Inflammatory macrophage treated with lipopolysaccharide for 1 hour (primary cell): Measurements from ENCODE around the gene PDE4D.

ENCODE experiments used
- DNase-seq, 2 donors: peaks; one replicate each; pipeline ENCODE4 v3.0.0-alpha.2; 2020 to 2022

Gene PDE4D

DNA sequence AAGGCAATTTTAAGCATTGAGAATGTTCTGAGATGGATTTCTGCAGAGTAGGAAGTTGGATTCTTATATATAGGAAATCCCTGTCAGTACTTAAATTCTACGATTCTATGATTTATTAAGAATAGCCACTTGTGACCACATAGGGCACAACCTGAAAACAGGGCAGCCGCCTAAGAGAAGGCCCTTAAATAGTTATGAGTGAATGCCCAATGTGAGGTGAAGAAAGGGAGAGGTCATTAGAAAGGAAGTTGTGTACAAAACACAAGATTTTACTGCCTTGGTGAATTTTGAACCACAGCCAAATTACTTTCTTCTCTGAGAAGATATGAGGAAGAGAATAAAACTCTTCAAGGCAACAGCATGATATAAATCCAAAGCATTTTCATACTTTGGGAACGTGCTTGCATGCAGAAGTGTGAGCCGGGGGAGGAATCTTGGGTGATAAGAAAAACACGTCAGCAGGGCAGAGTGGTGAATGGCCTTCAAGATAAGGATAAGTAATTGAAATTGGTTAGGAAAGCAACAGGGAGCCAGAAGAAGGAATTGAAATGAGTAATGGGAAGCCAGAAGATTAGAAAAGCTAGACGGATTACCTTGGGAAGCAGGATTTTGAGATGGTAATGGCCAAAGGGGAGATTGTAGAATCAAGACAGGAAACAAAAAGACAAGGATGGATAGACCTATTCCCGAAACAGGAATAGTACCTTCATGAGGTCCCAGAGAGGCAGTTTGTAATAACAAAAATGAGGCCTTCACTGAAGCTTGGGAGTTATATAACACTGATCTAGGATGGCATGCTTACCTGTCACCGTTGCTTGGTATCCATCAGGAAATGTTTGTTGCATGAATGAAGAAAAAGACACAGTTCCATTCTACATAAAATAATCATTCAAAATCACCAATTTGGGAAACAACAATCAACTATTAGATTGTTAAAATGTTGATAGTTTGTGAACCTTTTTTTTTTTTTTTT, 244.3 kb downstream of the PDE4D start:
- no peak for DNase-seq

DNA sequence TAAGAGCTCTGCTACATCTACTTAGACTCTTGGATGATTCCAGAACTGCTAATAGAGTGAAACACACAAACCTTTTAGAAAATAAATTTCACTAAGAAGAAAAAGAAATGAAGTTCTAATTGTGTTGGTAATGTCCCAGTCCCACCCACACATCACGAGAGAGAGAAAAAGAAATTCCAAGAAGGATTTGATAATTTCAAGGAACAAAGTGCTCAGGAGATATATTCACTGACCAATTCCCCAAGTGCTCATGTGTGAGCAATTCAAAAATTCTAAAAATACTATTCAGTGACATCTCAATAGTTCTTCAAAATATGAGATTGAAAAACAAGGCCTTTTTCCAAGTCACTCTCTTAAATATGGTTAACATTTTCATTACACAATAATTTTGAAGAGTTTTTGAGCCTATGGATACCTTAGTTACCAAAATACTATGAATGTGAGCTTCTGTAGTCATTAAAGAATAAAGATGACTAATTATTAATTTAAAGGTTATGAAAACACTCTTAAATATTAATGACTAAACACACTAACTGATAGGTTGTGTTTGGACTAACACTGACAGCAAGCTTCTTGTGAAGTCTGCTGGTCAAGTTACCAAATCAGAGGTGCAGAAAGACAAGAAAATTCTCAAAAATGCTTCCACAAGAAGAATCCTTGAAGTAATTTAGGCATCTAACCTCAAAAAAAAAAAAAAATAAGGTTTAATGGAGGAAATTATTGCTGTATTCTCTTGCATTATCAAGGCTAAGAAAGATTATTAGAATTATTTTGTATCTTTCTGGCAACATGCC, 245.3 kb downstream of the PDE4D start:
- no peak for DNase-seq

DNA sequence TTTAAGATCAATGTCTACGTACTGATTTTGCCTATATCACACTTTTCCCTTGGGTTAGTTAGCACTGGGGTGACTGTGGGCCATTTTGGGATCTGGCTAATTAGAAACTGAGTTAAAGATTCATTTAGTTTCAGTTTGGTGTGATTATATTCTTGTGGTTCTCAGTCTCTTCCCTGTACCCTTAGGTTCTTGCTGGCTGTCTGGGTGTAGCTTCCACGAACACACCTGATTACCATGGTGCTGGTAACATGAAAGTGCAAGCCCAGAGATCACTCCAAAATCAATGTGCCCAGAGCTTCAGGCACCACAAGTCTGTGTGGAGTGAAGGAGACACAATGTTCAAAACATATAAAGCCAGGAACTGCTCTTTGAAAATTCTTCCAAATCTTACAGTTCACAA, 248.1 kb downstream of the PDE4D start:
- DNase-seq, result no peak

DNA sequence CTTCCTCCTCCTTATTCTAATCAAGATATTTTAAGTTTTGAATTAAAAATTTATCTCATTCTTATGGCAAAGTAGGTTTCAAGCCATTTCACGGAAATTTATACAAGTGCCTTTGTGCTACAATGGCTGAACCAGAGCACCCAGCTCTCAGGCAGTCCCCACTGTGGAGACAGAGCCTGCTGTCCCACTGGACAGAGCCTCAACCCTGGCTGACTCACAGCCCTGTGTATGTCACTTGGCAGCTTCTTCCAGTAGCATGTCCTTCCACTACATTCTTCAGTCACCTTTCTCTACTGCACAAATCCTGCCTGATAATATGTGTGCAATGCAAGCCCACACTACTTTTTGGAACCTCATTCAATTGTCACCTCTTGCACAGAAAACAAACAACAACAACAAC, 253.1 kb downstream of the PDE4D start:
- DNase-seq, result no peak

- no peak for DNase-seq
Observed at GRCh38 chr5:59637884-59638580, 255.5 kb downstream of the PDE4D start.

DNA sequence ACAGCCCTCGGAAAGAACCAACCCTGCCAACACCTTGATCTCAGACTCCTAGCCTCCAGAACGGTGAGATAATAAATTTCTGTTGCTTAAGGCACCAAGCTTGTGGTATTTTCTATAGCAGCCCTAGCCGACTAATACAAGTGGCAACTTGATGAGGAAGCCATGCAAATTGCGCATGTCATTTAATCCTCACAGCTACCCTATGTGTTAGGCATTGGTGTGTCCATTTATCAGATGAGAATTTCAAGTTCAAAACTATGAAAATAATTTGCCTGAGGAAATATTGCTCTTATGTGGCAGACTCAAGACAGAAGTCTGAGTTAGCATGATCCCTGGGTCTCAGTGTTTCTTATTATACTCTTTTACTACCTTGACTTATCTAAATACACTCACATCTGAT, 264.0 kb downstream of the PDE4D start:
- no peak for DNase-seq

DNA sequence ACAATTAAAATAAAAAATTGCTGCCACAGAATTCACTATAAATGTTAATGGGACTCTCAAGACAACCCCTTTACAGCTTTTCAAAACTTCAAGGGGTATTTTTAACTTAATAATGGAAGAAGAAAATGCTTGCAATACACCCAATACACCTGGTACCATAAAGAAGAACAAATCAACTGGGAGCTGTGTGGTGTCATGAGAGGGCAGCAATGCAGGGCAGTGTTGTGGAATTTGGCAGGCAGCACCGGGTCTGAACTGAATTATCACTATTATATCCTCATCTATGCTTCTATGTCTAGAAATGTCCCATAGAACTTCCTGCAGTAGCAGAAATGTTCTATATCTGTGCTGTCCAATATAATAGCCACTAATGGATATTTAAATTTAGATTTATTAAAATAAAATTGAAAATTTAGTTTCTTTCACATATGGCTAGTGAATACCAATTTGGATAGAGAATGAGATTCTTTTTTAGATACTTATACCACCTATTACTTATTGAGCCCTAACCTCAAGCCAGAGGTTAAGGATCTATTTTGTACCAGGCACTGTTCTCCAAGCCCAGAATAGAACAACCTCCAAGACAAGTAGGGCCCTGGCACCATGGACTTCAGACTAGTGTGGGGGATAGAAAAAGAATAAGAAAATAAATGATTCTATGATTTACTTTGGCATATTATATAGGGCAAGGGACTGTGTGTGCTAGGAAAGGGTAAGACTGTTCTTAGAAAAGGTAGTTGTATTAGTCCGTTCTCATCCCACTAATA, 265.3 kb downstream of the PDE4D start:
- no peak for DNase-seq

DNA sequence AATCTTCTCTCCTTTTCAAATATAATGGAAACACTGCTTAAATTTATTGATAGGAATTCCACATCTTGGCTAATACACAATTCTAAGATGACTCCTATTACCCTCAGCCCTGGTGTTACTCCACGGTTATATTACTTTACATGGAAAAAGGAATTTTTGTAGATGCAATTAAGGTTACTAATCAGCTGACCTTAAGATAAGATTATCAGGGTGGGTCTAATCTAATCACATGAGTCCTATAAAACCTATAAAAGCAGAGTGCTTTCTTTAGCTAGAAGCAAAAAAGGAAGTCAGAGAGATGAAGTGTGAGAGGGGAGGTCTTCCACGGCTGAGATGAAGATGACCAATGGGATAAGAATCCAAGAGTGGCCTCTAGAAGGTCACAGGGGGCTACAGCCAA, 268.6 kb downstream of the PDE4D start:
- DNase-seq, result no peak

DNA sequence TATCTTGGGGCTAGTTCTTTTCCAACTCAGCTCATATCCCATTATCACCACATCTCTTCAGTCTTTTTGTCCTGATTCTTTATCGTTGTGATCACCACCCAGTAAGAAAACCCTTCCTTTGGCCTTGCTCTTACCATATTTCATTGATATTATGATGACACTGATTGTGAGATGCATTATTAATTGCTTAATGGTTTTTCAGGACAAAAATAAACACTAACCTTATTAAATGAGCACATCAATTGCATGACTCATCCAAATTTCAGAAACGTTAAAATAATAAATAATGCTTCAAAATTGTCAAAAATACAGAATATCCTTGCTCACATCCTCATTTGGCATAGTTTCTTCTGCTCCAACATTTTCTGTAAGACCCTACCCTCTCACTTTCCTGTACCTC, 270.7 kb downstream of the PDE4D start:
- no peak for DNase-seq

DNA sequence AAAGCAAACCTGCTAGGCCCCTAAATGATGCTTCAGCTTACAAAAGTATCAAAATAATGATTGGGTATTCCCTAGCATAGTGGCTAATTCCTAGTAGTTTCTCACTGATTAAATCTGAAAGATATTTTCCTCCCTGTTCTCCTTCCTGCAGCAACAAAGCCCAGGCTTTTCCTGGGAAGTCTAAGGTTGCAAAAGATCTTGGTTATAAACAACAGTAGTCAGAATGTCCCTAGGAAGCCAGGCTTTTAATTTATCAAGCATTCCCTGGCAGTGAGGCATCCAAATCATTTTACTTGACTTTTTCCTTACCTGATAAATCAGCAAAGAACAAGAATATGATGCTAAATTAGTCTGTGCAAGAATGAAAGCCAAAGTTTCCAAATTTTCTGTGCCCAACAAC, 272.0 kb downstream of the PDE4D start:
- no peak for DNase-seq

DNA sequence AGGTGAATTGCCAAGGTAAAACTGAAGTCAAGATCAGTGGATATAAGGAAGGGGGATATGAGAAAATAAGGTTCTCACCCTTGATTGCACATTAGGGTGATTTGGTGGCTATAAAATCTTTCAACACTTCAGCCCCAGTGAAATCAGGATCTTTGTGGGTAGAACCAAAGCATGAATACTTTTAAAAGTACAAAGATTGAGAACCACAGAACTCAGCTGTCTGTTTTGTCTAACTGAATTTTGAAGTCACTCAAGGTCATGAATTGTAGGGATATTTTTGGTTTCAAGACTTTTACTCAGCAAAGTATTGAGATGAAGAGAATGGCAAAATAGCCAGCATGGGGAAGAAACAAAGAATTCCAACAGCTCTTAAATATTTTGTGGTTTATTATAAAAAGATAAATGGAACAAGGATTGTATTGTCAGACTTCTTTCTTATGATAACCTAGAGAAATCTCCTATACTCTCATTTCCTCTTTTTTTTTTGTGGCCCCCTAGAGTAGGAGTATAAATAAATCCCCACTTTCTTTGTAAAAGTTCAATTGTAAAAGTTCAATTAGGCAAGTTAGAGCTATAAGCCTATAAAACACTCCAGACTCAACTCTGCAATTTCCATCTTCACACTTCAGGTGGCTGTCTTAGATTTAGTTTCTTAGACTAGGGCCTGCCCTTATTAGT, 272.9 kb downstream of the PDE4D start:
- DNase-seq, result no peak

DNA sequence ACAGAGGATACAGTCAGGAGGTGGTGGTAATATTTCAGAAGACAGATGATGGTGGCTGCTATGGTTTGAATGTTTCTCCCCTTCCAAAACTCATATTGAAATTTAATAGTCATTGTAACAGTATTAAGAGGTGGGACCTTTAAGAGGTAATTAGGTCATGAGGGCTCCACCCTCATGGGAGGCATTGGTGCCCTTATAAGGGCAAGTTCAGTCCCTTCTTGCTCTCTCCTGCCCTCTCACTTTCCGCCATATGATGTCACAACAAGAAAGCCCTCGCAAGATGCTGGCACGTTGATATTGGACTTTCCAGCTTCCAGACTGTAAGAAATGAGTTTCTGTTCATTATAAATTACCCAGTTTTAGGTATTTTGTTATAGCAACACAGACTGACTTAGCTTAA, 274.9 kb downstream of the PDE4D start:
- no peak for DNase-seq

- no peak for DNase-seq
Observed at GRCh38 chr5:59617186-59617771, 276.2 kb downstream of the PDE4D start.

DNA sequence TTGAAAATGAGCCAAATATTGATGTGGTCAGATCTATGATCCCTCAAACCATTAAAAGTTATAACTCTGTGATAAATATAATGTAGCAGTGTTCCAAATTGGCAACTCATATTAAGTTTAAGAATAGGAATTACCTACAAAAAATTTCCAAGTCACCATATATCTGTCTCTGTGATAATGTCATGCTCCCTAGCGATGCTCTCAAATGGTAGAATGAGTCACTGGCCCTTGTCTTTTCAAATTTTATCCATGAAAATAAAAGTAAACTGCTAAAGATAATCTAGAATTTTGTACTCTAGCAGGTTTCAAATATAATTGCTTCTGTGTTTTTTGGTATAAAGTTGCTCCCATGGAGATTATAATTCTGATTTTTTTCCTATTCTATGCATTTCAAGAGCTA, 277.1 kb downstream of the PDE4D start:
- DNase-seq, result no peak

DNA sequence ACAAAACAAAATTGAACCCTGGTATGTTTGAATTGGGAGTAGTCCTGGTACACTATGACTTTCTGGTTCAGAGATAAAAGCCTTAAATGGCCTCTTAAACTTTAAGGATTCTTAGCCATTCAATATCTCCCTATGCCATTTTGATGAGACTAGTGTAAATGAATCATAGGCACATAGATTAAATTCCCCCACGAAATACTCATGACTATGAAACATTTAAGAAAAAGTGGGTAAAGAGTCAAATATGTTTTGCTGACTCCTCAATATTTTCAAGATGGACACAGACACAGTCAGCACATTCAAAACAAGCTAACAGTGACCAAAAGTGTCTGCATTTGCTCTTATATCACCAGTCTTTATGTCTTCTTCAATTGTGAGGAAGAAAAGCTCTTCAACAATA, 278.3 kb downstream of the PDE4D start:
- DNase-seq, result no peak

GRCh38 chr5:59609501-59610265, 283.8 kb downstream of the PDE4D start:
- no peak for DNase-seq

- no peak for DNase-seq
Observed at GRCh38 chr5:59608745-59609144, 284.8 kb downstream of the PDE4D start.

DNA sequence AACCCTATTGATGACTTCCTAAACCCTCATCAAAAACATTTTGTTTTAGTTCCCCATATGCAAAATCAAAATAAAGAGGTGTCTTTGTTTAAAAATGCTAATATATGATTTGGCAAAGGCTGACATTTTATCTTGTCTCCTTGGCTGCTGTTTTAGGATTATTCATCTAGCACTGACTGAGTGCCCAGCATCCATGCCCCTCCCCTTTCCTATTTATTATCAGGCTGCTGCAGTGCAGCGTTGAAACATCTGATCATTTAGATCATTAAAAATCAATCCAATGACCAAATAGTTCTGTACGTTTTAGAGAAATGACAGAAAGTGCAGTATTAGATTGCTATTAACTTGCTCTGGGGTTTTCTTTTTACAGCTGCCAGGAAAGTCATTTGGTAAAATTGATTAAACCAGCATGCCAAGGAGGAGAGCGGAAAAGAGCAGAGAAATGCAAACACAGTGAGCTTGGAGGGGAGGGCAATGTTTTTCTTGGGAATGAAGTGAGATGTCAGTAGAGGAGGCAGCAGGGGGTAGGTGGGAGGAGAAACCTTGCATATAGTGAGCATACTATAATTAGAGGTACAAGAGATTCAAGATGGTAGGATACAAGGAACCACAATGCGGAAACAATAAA, 286.3 kb downstream of the PDE4D start:
- no peak for DNase-seq

DNA sequence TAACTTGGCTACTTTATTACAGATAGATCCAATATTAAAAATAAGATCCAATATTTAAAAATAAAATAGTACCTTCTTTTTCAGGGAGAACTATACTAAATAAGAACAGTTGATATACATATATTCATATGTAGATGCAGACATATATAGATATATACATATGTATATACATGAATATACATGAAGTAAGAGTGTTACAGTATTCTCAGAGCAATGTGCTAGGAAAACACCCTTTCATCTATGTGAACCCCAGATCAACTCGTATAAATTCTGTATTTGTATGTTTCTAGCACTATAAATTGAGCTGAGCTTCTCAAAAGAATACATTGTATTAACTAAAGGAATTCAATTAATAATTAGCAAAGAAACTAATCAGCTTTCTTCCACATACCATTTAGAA, 287.6 kb downstream of the PDE4D start:
- DNase-seq, result no peak

DNA sequence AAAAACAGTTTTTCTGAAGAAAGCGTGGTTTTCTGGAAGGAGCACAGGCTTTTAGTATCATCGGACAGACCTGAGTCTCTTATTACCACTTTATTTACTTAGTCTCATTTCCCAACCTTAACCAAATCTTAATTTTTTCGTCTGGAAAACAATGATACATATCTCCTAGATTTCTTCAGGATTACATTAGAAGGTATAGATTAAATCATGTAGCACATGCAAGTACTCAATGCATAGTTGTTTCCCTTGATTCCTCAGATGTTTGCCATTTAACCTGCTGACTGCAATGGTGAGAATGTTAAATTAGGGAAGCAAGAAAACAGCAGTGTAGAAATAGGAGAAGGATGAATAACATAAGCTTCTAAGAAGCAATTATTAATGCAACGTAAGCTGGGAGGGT, 289.4 kb downstream of the PDE4D start:
- DNase-seq, result no peak
